Liver (tissue), 3 donors: ENCODE measurements around the gene COL9A3.

Source experiments
- CTCF ChIP-seq: fragments of 150-350 bp; IDR thresholded peaks from 2 replicates; pipeline ENCODE4 v1.5.1; 2017; ENCODE audit warnings: improper control_type of control experiment, low read depth, low read length; ENCODE audit not compliant: missing input control
- EGR1 ChIP-seq, 2 donors: IDR thresholded peaks; 2 replicates each; pipeline ENCODE4 v1.6.1; 2016 to 2018; ENCODE audit warnings: antibody characterized with exemption in 2 of 2, low read depth in 2 of 2
- FOXA1 ChIP-seq: IDR thresholded peaks from 2 replicates; pipeline ENCODE4 v1.6.1; 2016; ENCODE audit warnings: antibody characterized with exemption
- GABPA ChIP-seq, 2 donors: IDR thresholded peaks in 1 of 2; conservative IDR thresholded peaks in 1 of 2; 2 replicates each; pipeline ENCODE4 v1.6.1; 2016; ENCODE audit warnings: antibody characterized with exemption in 2 of 2, mild to moderate bottlenecking in 1 of 2, moderate library complexity in 1 of 2
- TAF1 ChIP-seq: conservative IDR thresholded peaks from 2 replicates; pipeline ENCODE4 v1.6.1; 2016; ENCODE audit warnings: antibody characterized with exemption, mild to moderate bottlenecking
- YY1 ChIP-seq: IDR thresholded peaks from 2 replicates; pipeline ENCODE4 v1.6.1; 2016; ENCODE audit warnings: antibody characterized with exemption, mild to moderate bottlenecking
- TF ChIP-seq, protein P1 (sequence below): IDR thresholded peaks from 2 replicates; pipeline ENCODE4 v1.6.1; 2016; ENCODE audit warnings: antibody characterized with exemption
- TF ChIP-seq, protein P2 (sequence below): IDR thresholded peaks from 2 replicates; pipeline ENCODE4 v1.6.1; 2016; ENCODE audit warnings: antibody characterized with exemption
- TF ChIP-seq, protein P3 (sequence below): IDR thresholded peaks from 2 replicates; pipeline ENCODE4 v1.6.1; 2016; ENCODE audit warnings: antibody characterized with exemption, mild to moderate bottlenecking
- TF ChIP-seq, protein P4 (sequence below): IDR thresholded peaks from 2 replicates; pipeline ENCODE4 v1.6.1; 2016; ENCODE audit warnings: antibody characterized with exemption
- donor health status: healthy.
- donor health status: healthy.

GRCh38 chr20:62792182-62792939 lies 24.5 kb upstream of the COL9A3 start:
- TF ChIP-seq EGR1 (IDR thresholded peaks at IDR 0.05; ENCODE audit: low read depth in 2 of 2) (no peak), GABPA (IDR thresholded peaks at IDR 0.05 in 1 of 2, conservative IDR thresholded peaks at IDR 0.05 in 1 of 2) (no peak), CTCF (no peak), YY1 (no peak), FOXA1 (no peak), TAF1 (no peak)
- TF ChIP-seq, protein P1, sequence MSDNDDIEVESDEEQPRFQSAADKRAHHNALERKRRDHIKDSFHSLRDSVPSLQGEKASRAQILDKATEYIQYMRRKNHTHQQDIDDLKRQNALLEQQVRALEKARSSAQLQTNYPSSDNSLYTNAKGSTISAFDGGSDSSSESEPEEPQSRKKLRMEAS: no peak
- TF ChIP-seq, protein P2, sequence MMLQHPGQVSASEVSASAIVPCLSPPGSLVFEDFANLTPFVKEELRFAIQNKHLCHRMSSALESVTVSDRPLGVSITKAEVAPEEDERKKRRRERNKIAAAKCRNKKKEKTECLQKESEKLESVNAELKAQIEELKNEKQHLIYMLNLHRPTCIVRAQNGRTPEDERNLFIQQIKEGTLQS: no peak
- TF ChIP-seq, protein P3, sequence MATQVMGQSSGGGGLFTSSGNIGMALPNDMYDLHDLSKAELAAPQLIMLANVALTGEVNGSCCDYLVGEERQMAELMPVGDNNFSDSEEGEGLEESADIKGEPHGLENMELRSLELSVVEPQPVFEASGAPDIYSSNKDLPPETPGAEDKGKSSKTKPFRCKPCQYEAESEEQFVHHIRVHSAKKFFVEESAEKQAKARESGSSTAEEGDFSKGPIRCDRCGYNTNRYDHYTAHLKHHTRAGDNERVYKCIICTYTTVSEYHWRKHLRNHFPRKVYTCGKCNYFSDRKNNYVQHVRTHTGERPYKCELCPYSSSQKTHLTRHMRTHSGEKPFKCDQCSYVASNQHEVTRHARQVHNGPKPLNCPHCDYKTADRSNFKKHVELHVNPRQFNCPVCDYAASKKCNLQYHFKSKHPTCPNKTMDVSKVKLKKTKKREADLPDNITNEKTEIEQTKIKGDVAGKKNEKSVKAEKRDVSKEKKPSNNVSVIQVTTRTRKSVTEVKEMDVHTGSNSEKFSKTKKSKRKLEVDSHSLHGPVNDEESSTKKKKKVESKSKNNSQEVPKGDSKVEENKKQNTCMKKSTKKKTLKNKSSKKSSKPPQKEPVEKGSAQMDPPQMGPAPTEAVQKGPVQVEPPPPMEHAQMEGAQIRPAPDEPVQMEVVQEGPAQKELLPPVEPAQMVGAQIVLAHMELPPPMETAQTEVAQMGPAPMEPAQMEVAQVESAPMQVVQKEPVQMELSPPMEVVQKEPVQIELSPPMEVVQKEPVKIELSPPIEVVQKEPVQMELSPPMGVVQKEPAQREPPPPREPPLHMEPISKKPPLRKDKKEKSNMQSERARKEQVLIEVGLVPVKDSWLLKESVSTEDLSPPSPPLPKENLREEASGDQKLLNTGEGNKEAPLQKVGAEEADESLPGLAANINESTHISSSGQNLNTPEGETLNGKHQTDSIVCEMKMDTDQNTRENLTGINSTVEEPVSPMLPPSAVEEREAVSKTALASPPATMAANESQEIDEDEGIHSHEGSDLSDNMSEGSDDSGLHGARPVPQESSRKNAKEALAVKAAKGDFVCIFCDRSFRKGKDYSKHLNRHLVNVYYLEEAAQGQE: no peak
- TF ChIP-seq, protein P4, sequence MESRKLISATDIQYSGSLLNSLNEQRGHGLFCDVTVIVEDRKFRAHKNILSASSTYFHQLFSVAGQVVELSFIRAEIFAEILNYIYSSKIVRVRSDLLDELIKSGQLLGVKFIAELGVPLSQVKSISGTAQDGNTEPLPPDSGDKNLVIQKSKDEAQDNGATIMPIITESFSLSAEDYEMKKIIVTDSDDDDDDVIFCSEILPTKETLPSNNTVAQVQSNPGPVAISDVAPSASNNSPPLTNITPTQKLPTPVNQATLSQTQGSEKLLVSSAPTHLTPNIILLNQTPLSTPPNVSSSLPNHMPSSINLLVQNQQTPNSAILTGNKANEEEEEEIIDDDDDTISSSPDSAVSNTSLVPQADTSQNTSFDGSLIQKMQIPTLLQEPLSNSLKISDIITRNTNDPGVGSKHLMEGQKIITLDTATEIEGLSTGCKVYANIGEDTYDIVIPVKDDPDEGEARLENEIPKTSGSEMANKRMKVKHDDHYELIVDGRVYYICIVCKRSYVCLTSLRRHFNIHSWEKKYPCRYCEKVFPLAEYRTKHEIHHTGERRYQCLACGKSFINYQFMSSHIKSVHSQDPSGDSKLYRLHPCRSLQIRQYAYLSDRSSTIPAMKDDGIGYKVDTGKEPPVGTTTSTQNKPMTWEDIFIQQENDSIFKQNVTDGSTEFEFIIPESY: no peak
